Endodermal cell (in vitro differentiated cells): ENCODE results near the gene KANSL3. TPM values are rescaled to one million over a fixed set of nuclear protein-coding genes. Genes with fewer than 3 reads are reported as not detected.
A peak's percentile ranks its signal among the peaks of the same experiment; 100 is the strongest.

Source experiments
- DNase-seq: peaks from one replicate; pipeline ENCODE4 v3.0.0-alpha.2; 2017
- H3K27ac ChIP-seq: 2 replicates; pipeline ENCODE4 v1.5.1; 2013; ENCODE audit warnings: mild to moderate bottlenecking, low read depth, low read length, moderate library complexity
- H3K27me3 ChIP-seq: 2 replicates; pipeline ENCODE4 v1.6.1; 2013; ENCODE audit warnings: mild to moderate bottlenecking, low read length, moderate library complexity; ENCODE audit not compliant: insufficient read depth, control insufficient read depth, poor library complexity, severe bottlenecking
- H3K36me3 ChIP-seq: 2 replicates; pipeline ENCODE4 v1.7.0; 2013; ENCODE audit warnings: mild to moderate bottlenecking, low read length, moderate library complexity; ENCODE audit not compliant: control insufficient read depth, insufficient read depth
- H3K4me1 ChIP-seq: one replicate; pipeline ENCODE4 v1.7.0; 2013; ENCODE audit warnings: low read length; ENCODE audit not compliant: control insufficient read depth, insufficient read depth
- H3K4me3 ChIP-seq: 2 replicates; pipeline ENCODE4 v1.5.1; 2013; ENCODE audit warnings: mild to moderate bottlenecking, low read length, moderate library complexity
- H3K9ac ChIP-seq: 2 replicates; pipeline ENCODE4 v1.6.1; 2013; ENCODE audit warnings: mild to moderate bottlenecking, low read length, moderate library complexity; ENCODE audit not compliant: poor library complexity, severe bottlenecking; ENCODE audit errors: extremely low read depth
- H3K9me3 ChIP-seq: 2 replicates; pipeline ENCODE4 v1.6.1; 2013; ENCODE audit warnings: mild to moderate bottlenecking, low read length, moderate library complexity; ENCODE audit not compliant: control insufficient read depth
- H3K27ac Mint-ChIP-seq: 2 replicates; pipeline ENCODE4 v1.8.0; 2020; ENCODE audit warnings: mixed read lengths
- H3K27me3 Mint-ChIP-seq: 2 replicates; pipeline ENCODE4 v1.8.0; 2021; ENCODE audit warnings: mild to moderate bottlenecking, mixed read lengths; ENCODE audit not compliant: insufficient read depth
- H3K36me3 Mint-ChIP-seq: 2 replicates; pipeline ENCODE4 v1.8.0; 2020; ENCODE audit warnings: low read depth, mixed read lengths
- H3K4me1 Mint-ChIP-seq: 2 replicates; pipeline ENCODE4 v1.8.0; 2020; ENCODE audit warnings: mixed read lengths
- H3K4me3 Mint-ChIP-seq: 2 replicates; pipeline ENCODE4 v1.8.0; 2020; ENCODE audit warnings: mild to moderate bottlenecking, moderate library complexity, mixed read lengths
- H3K9me3 Mint-ChIP-seq: 2 replicates; pipeline ENCODE4 v1.8.0; 2020; ENCODE audit warnings: mild to moderate bottlenecking, mixed read lengths
- WGBS, 2 experiments: methylation state at CpG; one replicate each; pipeline versions ENCODE4 v1.1.5 to v1.1.7; 2013; ENCODE audit warnings: missing lambda C conversion rate in 2 of 2, mixed read lengths in 1 of 2; ENCODE audit not compliant: insufficient coverage in 1 of 2, insufficient read length in 1 of 2; 5-methylcytosine and 5-hydroxymethylcytosine counted together
- total RNA-seq, 2 donors: library from RNA; stranded (reverse); fragmentation: NEBNext Ultra II Directional in 1 of 2; extraction: Animal tissue kit (Norgen Biotek cat#: 25700) in 1 of 2; gene quantifications; 2 replicates in 1 of 2; 3 replicates in 1 of 2; pipeline ENCODE4 v1.2.1, GENCODE V29; 2021
- TF ChIP-seq, protein P1 (sequence below): fragments of 200-600 bp; sonication (generic); conservative IDR thresholded peaks from 2 replicates; pipeline ENCODE4 v1.5.0; 2021; ENCODE audit warnings: antibody characterized with exemption, mild to moderate bottlenecking

Gene KANSL3
- total RNA-seq, 2 donors from 2014 or later: 34.8 to 42.3 TPM

DNA sequence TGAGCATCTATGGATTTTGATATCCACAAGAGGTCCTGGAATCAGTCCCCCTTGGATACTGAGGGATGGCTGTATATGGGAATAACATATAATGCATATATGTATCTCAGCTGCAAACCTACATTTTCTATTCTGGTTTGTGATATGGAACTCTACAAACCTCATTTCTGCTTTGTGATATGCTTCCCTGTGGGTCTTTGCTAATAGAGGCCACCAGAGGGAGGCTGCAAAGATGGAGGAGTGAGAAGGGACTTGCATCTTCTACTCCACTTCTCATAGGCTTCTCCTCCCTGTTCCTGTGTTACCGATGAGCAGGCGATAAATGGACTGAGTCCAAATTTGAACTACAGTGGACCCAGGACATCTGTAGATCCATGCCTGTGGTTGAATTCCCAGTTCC lies 63.7 kb downstream of the KANSL3 start:
- H3K4me3 Mint-ChIP-seq: no peak overlapping the region
- TF ChIP-seq, protein P1, sequence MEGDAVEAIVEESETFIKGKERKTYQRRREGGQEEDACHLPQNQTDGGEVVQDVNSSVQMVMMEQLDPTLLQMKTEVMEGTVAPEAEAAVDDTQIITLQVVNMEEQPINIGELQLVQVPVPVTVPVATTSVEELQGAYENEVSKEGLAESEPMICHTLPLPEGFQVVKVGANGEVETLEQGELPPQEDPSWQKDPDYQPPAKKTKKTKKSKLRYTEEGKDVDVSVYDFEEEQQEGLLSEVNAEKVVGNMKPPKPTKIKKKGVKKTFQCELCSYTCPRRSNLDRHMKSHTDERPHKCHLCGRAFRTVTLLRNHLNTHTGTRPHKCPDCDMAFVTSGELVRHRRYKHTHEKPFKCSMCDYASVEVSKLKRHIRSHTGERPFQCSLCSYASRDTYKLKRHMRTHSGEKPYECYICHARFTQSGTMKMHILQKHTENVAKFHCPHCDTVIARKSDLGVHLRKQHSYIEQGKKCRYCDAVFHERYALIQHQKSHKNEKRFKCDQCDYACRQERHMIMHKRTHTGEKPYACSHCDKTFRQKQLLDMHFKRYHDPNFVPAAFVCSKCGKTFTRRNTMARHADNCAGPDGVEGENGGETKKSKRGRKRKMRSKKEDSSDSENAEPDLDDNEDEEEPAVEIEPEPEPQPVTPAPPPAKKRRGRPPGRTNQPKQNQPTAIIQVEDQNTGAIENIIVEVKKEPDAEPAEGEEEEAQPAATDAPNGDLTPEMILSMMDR: peak; percentile 57
- no peak for DNase-seq
- Histone ChIP-seq H3K4me1 (no peaks in the 10 kb centered on the region), H3K36me3 (no peaks in the 10 kb centered on the region), H3K9me3 (no peaks in the 10 kb centered on the region), H3K9ac (no peak overlapping the region), H3K27ac (no peak overlapping the region), H3K4me3 (no peak overlapping the region), H3K27me3 (no peaks in the 10 kb centered on the region)
- no peaks in the 10 kb centered on the region for H3K36me3 Mint-ChIP-seq
- no peaks in the 10 kb centered on the region for H3K9me3 Mint-ChIP-seq
- H3K27me3 Mint-ChIP-seq: no peaks in the 10 kb centered on the region
- no peaks in the 10 kb centered on the region for H3K4me1 Mint-ChIP-seq
- H3K27ac Mint-ChIP-seq: no peak overlapping the region
- WGBS, 2 experiments: 83 to 95% methylated on average over 2 of the region's 2 CpGs

DNA sequence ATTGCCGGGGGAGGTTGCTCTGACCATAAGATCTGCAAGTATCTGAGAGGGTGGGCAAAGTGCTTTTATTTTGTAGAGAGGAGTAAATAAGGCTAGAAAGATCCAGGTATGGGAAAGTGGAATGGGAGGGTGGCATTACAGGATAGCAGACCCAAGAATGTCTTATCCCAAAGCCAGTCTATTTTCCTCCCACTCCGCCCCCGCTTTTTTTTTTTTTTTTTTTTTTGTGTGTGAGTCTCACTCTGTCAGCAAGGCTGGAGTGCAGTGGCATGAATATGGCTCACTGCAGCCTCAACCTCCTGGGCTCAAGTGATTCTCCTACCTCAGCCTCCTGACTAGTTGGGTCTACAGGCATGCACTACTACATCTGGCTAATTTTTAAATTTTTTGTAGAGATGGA lies 70.0 kb downstream of the KANSL3 start:
- no peak for DNase-seq
- H3K27ac ChIP-seq: no peak overlapping the region
- TF ChIP-seq, protein P1: no peak
- no peaks in the 10 kb centered on the region for H3K27me3 ChIP-seq
- H3K27me3 Mint-ChIP-seq: no peaks in the 10 kb centered on the region
- H3K9ac ChIP-seq: no peak overlapping the region
- H3K4me3 Mint-ChIP-seq: no peak overlapping the region
- no peaks in the 10 kb centered on the region for H3K36me3 Mint-ChIP-seq
- H3K27ac Mint-ChIP-seq: no peak overlapping the region
- peaks cover 5% of the 10 kb centered on the region for H3K4me1 Mint-ChIP-seq
- H3K9me3 ChIP-seq: no peaks in the 10 kb centered on the region
- no peaks in the 10 kb centered on the region for H3K9me3 Mint-ChIP-seq
- H3K36me3 ChIP-seq: no peaks in the 10 kb centered on the region
- no peaks in the 10 kb centered on the region for H3K4me1 ChIP-seq
- H3K4me3 ChIP-seq: no peak overlapping the region
- WGBS, 2 experiments: 96 to 100% methylated on average over 1 to 3 of the region's 3 CpGs

DNA sequence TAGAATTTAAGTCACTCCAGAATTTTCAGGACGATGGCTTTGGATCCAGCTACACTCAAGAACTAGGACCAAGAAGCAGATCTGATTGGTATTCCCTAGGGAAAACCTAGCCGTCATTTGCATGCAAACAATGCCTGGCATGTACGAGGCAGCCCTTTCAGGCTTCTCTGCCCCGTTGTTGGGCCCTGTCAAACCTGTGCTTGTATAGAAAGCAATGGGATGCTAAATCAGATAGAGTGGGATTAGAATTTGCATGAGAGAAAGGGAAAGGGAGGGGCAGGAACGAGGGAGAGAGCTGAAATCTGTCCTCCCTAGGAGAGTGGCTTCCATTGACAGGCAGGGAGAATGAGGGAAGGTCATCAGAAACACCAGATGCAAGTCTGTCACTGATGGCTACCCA lies 73.0 kb downstream of the KANSL3 start:
- Mint-ChIP-seq H3K9me3 (no peaks in the 10 kb centered on the region), H3K27ac (no peak overlapping the region), H3K4me3 (no peak overlapping the region), H3K36me3 (no peaks in the 10 kb centered on the region), H3K27me3 (peaks cover 2% of the 10 kb centered on the region), H3K4me1 (peaks cover 5% of the 10 kb centered on the region)
- Histone ChIP-seq H3K4me3 (no peak overlapping the region), H3K36me3 (no peaks in the 10 kb centered on the region), H3K27me3 (no peaks in the 10 kb centered on the region), H3K27ac (no peak overlapping the region), H3K4me1 (no peaks in the 10 kb centered on the region), H3K9me3 (no peaks in the 10 kb centered on the region), H3K9ac (no peak overlapping the region)
- DNase-seq: peak; percentile 81
- 20 to 39% methylated on average over 5 of the region's 5 CpGs for WGBS, 2 experiments
- TF ChIP-seq, protein P1: no peak
